GM23338 (cell line): ENCODE measurements around the gene YLPM1. TPM values are rescaled to one million over a fixed set of nuclear protein-coding genes. Genes with fewer than 3 reads are reported as not detected.

Source experiments
- ATAC-seq: fragments of 200-7000 bp; cut with Tn5 transposase; 3 replicates; pipeline ENCODE4 v1.9.1; 2020
- DNase-seq: peaks from one replicate; pipeline ENCODE4 v3.0.0-alpha.2; 2015; ENCODE audit warnings: low spot score
- H2AFZ ChIP-seq: fragments of 200-600 bp; sonication (generic); 2 replicates; pipeline ENCODE4 v1.8.0; 2016; ENCODE audit warnings: antibody characterized with exemption, mild to moderate bottlenecking, moderate library complexity
- H3F3A ChIP-seq: fragments of 200-600 bp; sonication (generic); replicated peaks from 2 replicates; pipeline ENCODE4 v1.8.0; 2017; ENCODE audit warnings: antibody characterized with exemption, mixed run types, low read depth
- H3K27ac ChIP-seq: fragments of 200-600 bp; sonication (generic); 2 replicates; pipeline ENCODE4 v1.6.1; 2016; ENCODE audit warnings: low read depth
- H3K27me3 ChIP-seq: fragments of 200-600 bp; sonication (generic); 2 replicates; pipeline ENCODE4 v1.8.0; 2016; ENCODE audit warnings: mild to moderate bottlenecking, mixed run types, moderate library complexity; ENCODE audit not compliant: insufficient read depth
- H3K36me3 ChIP-seq: fragments of 200-600 bp; sonication (generic); 2 replicates; pipeline ENCODE4 v1.8.0; 2016; ENCODE audit warnings: mild to moderate bottlenecking; ENCODE audit not compliant: insufficient read depth
- H3K4me1 ChIP-seq: fragments of 200-600 bp; sonication (generic); 2 replicates; pipeline ENCODE4 v1.8.0; 2016; ENCODE audit warnings: mild to moderate bottlenecking, moderate library complexity; ENCODE audit not compliant: insufficient read depth
- H3K4me2 ChIP-seq: fragments of 200-600 bp; sonication (generic); 2 replicates; pipeline ENCODE4 v1.7.1; 2017; ENCODE audit warnings: mixed run types
- H3K4me3 ChIP-seq: fragments of 200-600 bp; sonication (generic); 2 replicates; pipeline ENCODE4 v1.6.1; 2016; ENCODE audit warnings: mixed run types
- H3K79me2 ChIP-seq: fragments of 200-600 bp; sonication (generic); replicated peaks from 2 replicates; pipeline ENCODE4 v1.8.0; 2017; ENCODE audit warnings: mild to moderate bottlenecking; ENCODE audit not compliant: insufficient read depth
- H3K9me2 ChIP-seq: fragments of 200-600 bp; sonication (generic); 2 replicates; pipeline ENCODE4 v1.8.0; 2017; ENCODE audit not compliant: insufficient read depth
- H4K20me1 ChIP-seq: fragments of 200-600 bp; sonication (generic); replicated peaks from 2 replicates; pipeline ENCODE4 v1.8.0; 2017; ENCODE audit warnings: mild to moderate bottlenecking; ENCODE audit not compliant: insufficient read depth
- H3K27ac Mint-ChIP-seq: 2 replicates; pipeline ENCODE4 v1.8.0; 2020; ENCODE audit warnings: inconsistent platforms, mild to moderate bottlenecking, moderate library complexity, mixed read lengths
- H3K27me3 Mint-ChIP-seq: 3 replicates; pipeline ENCODE4 v1.8.0; 2022; ENCODE audit warnings: low read depth, mild to moderate bottlenecking, moderate library complexity, mixed read lengths, inconsistent platforms; ENCODE audit not compliant: insufficient read depth, poor library complexity
- H3K36me3 Mint-ChIP-seq: 3 replicates; pipeline ENCODE4 v1.8.0; 2021; ENCODE audit warnings: low read depth, mild to moderate bottlenecking, inconsistent platforms, moderate library complexity, mixed read lengths
- H3K4me1 Mint-ChIP-seq: 3 replicates; pipeline ENCODE4 v1.8.0; 2020; ENCODE audit warnings: mild to moderate bottlenecking, inconsistent platforms, mixed read lengths
- H3K4me3 Mint-ChIP-seq: 3 replicates; pipeline ENCODE4 v1.8.0; 2021; ENCODE audit warnings: moderate library complexity, mild to moderate bottlenecking, inconsistent platforms, mixed read lengths
- H3K9me3 Mint-ChIP-seq: 3 replicates; pipeline ENCODE4 v1.8.0; 2020; ENCODE audit warnings: moderate library complexity, mild to moderate bottlenecking, inconsistent platforms, mixed read lengths
- CREB1 ChIP-seq: fragments of 250-450 bp; sonication (Bioruptor Pico); IDR thresholded peaks from 2 replicates; pipeline ENCODE4 v1.5.0; 2020; ENCODE audit warnings: low read depth, mild to moderate bottlenecking, moderate library complexity
- EZH2 ChIP-seq: fragments of 200-600 bp; sonication (generic); IDR thresholded peaks from one replicate; pipeline ENCODE4 v1.8.0; 2017; ENCODE audit warnings: antibody characterized with exemption, mild to moderate bottlenecking, low read depth; ENCODE audit not compliant: unreplicated experiment
- EZH2phosphoT487 ChIP-seq: fragments of 200-600 bp; sonication (generic); IDR thresholded peaks from one replicate; pipeline ENCODE4 v1.8.1; 2018; ENCODE audit warnings: antibody characterized with exemption; ENCODE audit not compliant: unreplicated experiment
- JUNB ChIP-seq: IDR thresholded peaks from one replicate; pipeline ENCODE4 v1.6.1; 2016; ENCODE audit warnings: antibody characterized with exemption; ENCODE audit not compliant: unreplicated experiment
- NANOG ChIP-seq: IDR thresholded peaks from 2 replicates; pipeline ENCODE4 v1.6.1; 2016; ENCODE audit warnings: antibody characterized with exemption, borderline replicate concordance
- POLR2AphosphoS5 ChIP-seq: IDR thresholded peaks from 2 replicates; pipeline ENCODE4 v1.6.1; 2016; ENCODE audit warnings: antibody characterized with exemption, low read depth
- STAT1 ChIP-seq: IDR thresholded peaks from one replicate; pipeline ENCODE4 v1.6.1; 2016; ENCODE audit warnings: antibody characterized with exemption; ENCODE audit not compliant: unreplicated experiment
- ZNF114 ChIP-seq: fragments of 250-450 bp; sonication (Bioruptor Pico); IDR thresholded peaks from 2 replicates; pipeline ENCODE4 v1.5.0; 2020; ENCODE audit warnings: mild to moderate bottlenecking, moderate library complexity
- polyA plus RNA-seq: library from polyadenylated mRNA; unstranded; fragments of >200 nt; fragmentation: Nextera tagmentation; extraction: Ambion mirVana; gene quantifications from 2 replicates; pipeline ENCODE4 v1.2.1, GENCODE V29; 2016
- total RNA-seq: library from RNA; depleted of rRNA; stranded (reverse); fragments of >200 nt; shearing (Covaris generic); gene quantifications from 2 replicates; pipeline ENCODE4 v1.2.3, GENCODE V29; 2014
- TF ChIP-seq, protein P1 (sequence below): IDR thresholded peaks from 2 replicates; pipeline ENCODE4 v1.6.1; 2016; ENCODE audit warnings: antibody characterized with exemption
- TF ChIP-seq, protein P2 (sequence below), 2 experiments: fragments of 200-600 bp in 1 of 2; sonication (generic) in 1 of 2; conservative IDR thresholded peaks; 2 replicates each; pipeline versions ENCODE4 v1.5.1 to v1.6.1; 2016 to 2017; ENCODE audit warnings: antibody characterized with exemption in 2 of 2, low read depth in 2 of 2, mild to moderate bottlenecking in 2 of 2, moderate library complexity in 1 of 2
- TF ChIP-seq, protein P3 (sequence below): IDR thresholded peaks from one replicate; pipeline ENCODE4 v1.6.1; 2018; ENCODE audit warnings: antibody characterized with exemption; ENCODE audit not compliant: unreplicated experiment

YLPM1 gene
- total and polyA plus RNA-seq, 2 experiments from 2014 or later = 39.2 to 58.4 TPM

DNA sequence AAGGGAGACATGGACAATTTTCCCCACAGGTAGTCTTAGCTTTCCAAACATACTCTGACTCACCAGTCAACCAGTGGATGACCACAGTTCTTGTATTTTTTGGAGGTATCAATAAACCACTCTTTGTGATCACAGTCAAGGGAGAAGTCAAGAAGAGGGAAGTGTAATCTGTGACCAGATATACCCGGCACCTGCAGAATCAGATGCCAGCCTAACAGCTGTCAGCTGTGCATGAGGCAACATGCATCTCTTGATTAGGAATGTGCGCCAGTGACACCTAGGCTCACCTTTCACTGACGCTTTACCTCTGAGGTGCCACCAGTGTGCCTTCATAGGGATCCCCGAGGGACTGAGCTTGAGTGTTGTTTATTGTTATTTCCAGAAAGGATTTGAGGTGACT lies 92.8 kb downstream of the YLPM1 start:
- H3K27me3 Mint-ChIP-seq = no peaks in the 10 kb centered on the region
- Histone ChIP-seq H3K4me3 (no peak overlapping the region), H3K9me2 (no peaks in the 10 kb centered on the region), H3K27me3 (no peaks in the 10 kb centered on the region), H3K79me2 (no peaks in the 10 kb centered on the region), H3F3A (no peaks in the 10 kb centered on the region), H2AFZ (no peak overlapping the region), H3K4me1 (no peaks in the 10 kb centered on the region), H3K4me2 (no peak overlapping the region), H3K36me3 (no peaks in the 10 kb centered on the region), H3K27ac (no peak overlapping the region), H4K20me1 (no peaks in the 10 kb centered on the region)
- no peak for TF ChIP-seq CREB1 (CRISPR knock-in tag)
- H3K36me3 Mint-ChIP-seq = no peaks in the 10 kb centered on the region
- DNase-seq (no peak), ATAC-seq (no peak)
- no peaks in the 10 kb centered on the region for H3K9me3 Mint-ChIP-seq
- no peaks in the 10 kb centered on the region for H3K4me1 Mint-ChIP-seq
- no peak overlapping the region for H3K27ac Mint-ChIP-seq
- H3K4me3 Mint-ChIP-seq = no peak overlapping the region

DNA sequence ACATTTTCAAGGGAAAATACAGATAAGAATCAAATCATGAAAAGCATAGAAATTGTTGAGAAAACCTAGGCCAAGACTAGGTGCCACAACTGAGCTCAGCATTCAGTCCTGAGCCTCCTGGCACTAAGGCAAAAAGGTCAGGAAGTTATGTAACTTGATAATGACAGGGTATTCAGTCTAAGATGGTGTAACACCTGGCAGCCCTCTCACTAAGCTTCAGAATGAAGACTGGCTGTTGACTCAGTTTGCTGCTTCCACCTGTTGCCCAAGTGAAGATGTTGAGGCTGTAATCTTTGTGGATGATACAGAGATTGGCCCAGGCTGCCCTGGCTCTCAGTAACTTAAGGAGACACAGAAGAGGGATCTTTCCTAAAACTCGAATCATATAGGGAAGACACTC lies 93.2 kb downstream of the YLPM1 start:
- Histone ChIP-seq H3F3A (no peaks in the 10 kb centered on the region), H3K36me3 (no peaks in the 10 kb centered on the region), H3K79me2 (no peaks in the 10 kb centered on the region), H2AFZ (no peak overlapping the region), H3K4me2 (no peak overlapping the region), H3K27ac (no peak overlapping the region), H3K9me2 (no peaks in the 10 kb centered on the region), H3K4me3 (no peak overlapping the region), H3K4me1 (no peaks in the 10 kb centered on the region), H4K20me1 (no peaks in the 10 kb centered on the region), H3K27me3 (no peaks in the 10 kb centered on the region)
- no peaks in the 10 kb centered on the region for H3K4me1 Mint-ChIP-seq
- no peaks in the 10 kb centered on the region for H3K36me3 Mint-ChIP-seq
- no peaks in the 10 kb centered on the region for H3K9me3 Mint-ChIP-seq
- no peak for DNase-seq
- H3K27ac Mint-ChIP-seq = no peak overlapping the region
- TF ChIP-seq EZH2 = no peak
- no peak for TF ChIP-seq JUNB
- TF ChIP-seq ZNF114 = no peak
- TF ChIP-seq, protein P1, sequence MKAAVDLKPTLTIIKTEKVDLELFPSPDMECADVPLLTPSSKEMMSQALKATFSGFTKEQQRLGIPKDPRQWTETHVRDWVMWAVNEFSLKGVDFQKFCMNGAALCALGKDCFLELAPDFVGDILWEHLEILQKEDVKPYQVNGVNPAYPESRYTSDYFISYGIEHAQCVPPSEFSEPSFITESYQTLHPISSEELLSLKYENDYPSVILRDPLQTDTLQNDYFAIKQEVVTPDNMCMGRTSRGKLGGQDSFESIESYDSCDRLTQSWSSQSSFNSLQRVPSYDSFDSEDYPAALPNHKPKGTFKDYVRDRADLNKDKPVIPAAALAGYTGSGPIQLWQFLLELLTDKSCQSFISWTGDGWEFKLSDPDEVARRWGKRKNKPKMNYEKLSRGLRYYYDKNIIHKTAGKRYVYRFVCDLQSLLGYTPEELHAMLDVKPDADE = no peak
- TF ChIP-seq EZH2phosphoT487 = no peak
- no peak for TF ChIP-seq NANOG
- no peak for TF ChIP-seq POLR2AphosphoS5
- TF ChIP-seq CREB1 (CRISPR knock-in tag) = no peak
- TF ChIP-seq, protein P2, sequence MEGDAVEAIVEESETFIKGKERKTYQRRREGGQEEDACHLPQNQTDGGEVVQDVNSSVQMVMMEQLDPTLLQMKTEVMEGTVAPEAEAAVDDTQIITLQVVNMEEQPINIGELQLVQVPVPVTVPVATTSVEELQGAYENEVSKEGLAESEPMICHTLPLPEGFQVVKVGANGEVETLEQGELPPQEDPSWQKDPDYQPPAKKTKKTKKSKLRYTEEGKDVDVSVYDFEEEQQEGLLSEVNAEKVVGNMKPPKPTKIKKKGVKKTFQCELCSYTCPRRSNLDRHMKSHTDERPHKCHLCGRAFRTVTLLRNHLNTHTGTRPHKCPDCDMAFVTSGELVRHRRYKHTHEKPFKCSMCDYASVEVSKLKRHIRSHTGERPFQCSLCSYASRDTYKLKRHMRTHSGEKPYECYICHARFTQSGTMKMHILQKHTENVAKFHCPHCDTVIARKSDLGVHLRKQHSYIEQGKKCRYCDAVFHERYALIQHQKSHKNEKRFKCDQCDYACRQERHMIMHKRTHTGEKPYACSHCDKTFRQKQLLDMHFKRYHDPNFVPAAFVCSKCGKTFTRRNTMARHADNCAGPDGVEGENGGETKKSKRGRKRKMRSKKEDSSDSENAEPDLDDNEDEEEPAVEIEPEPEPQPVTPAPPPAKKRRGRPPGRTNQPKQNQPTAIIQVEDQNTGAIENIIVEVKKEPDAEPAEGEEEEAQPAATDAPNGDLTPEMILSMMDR (conservative IDR thresholded peaks at IDR 0.05; ENCODE audit: low read depth in 2 of 2) = no peak
- TF ChIP-seq STAT1 = no peak
- TF ChIP-seq, protein P3, sequence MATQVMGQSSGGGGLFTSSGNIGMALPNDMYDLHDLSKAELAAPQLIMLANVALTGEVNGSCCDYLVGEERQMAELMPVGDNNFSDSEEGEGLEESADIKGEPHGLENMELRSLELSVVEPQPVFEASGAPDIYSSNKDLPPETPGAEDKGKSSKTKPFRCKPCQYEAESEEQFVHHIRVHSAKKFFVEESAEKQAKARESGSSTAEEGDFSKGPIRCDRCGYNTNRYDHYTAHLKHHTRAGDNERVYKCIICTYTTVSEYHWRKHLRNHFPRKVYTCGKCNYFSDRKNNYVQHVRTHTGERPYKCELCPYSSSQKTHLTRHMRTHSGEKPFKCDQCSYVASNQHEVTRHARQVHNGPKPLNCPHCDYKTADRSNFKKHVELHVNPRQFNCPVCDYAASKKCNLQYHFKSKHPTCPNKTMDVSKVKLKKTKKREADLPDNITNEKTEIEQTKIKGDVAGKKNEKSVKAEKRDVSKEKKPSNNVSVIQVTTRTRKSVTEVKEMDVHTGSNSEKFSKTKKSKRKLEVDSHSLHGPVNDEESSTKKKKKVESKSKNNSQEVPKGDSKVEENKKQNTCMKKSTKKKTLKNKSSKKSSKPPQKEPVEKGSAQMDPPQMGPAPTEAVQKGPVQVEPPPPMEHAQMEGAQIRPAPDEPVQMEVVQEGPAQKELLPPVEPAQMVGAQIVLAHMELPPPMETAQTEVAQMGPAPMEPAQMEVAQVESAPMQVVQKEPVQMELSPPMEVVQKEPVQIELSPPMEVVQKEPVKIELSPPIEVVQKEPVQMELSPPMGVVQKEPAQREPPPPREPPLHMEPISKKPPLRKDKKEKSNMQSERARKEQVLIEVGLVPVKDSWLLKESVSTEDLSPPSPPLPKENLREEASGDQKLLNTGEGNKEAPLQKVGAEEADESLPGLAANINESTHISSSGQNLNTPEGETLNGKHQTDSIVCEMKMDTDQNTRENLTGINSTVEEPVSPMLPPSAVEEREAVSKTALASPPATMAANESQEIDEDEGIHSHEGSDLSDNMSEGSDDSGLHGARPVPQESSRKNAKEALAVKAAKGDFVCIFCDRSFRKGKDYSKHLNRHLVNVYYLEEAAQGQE = no peak
- H3K27me3 Mint-ChIP-seq = no peaks in the 10 kb centered on the region
- ATAC-seq = no peak
- H3K4me3 Mint-ChIP-seq = no peak overlapping the region
